ENCODE data around the gene ANKRD13A.
"Not testable (repeated sequence)": the region's sequence is repeated elsewhere in the genome, so short reads cannot be mapped to it uniquely, and the experiment has no call there.

ANKRD13A gene

GRCh38 chr12:109982210-109982609 lies 17.0 kb upstream of the ANKRD13A start:
- Histone ChIP-seq H3K27ac (no peak overlapping the region), H4K20me1 (ENCODE audit: insufficient read depth) (no peaks in the 10 kb centered on the region), H2AFZ (ENCODE audit: low read depth) (no peak overlapping the region), H3K4me2 (no peak overlapping the region), H3K9ac (no peak overlapping the region), H3K27me3 (ENCODE audit: insufficient read depth, low read depth) (no peaks in the 10 kb centered on the region), H3K36me3 (ENCODE audit: insufficient read depth) (no peaks in the 10 kb centered on the region), H3K4me3 (IDR thresholded peaks at IDR 0.05; ENCODE audit: insufficient read depth, low read depth, low read length) (no peak overlapping the region), H3K79me2 (ENCODE audit: insufficient read depth, low read depth) (no peaks in the 10 kb centered on the region), H3K4me1 (ENCODE audit: low read depth, poor library complexity, severe bottlenecking) (no peaks in the 10 kb centered on the region)
- TF ChIP-seq CTCF (conservative IDR thresholded peaks at IDR 0.05; ENCODE audit: low read depth, low read length), result no peak

GRCh38 chr12:109983432-109984142 lies 15.6 kb upstream of the ANKRD13A start:
- H3K4me3 ChIP-seq (IDR thresholded peaks at IDR 0.05; ENCODE audit: insufficient read depth, low read depth, low read length), result no peak overlapping the region
- no peak overlapping the region for H3K9ac ChIP-seq
- H3K27me3 ChIP-seq (ENCODE audit: insufficient read depth, low read depth), result no peaks in the 10 kb centered on the region
- no peak overlapping the region for H3K27ac ChIP-seq
- H3K36me3 ChIP-seq (ENCODE audit: insufficient read depth), result no peaks in the 10 kb centered on the region
- no peaks in the 10 kb centered on the region for H3K79me2 ChIP-seq (ENCODE audit: insufficient read depth, low read depth)
- TF ChIP-seq CTCF (conservative IDR thresholded peaks at IDR 0.05; ENCODE audit: low read depth, low read length), result no peak
- H2AFZ ChIP-seq (ENCODE audit: low read depth), result no peak overlapping the region
- H3K4me2 ChIP-seq, result no peak overlapping the region
- H4K20me1 ChIP-seq (ENCODE audit: insufficient read depth), result no peaks in the 10 kb centered on the region
- no peaks in the 10 kb centered on the region for H3K4me1 ChIP-seq (ENCODE audit: low read depth, poor library complexity, severe bottlenecking)

- not testable (repeated sequence) for H3K36me3 ChIP-seq (ENCODE audit: insufficient read depth); H3K79me2 ChIP-seq (ENCODE audit: insufficient read depth, low read depth); H4K20me1 ChIP-seq (ENCODE audit: insufficient read depth); H3K27me3 ChIP-seq (ENCODE audit: insufficient read depth, low read depth); H3K4me3 ChIP-seq (IDR thresholded peaks at IDR 0.05; ENCODE audit: insufficient read depth, low read depth, low read length); H3K4me1 ChIP-seq (ENCODE audit: low read depth, poor library complexity, severe bottlenecking); H3K9ac ChIP-seq; H3K4me2 ChIP-seq; H3K27ac ChIP-seq; H2AFZ ChIP-seq (ENCODE audit: low read depth)
Observed at GRCh38 chr12:109986236-109986635, 13.0 kb upstream of the ANKRD13A start.

- no peak overlapping the region for H2AFZ ChIP-seq (ENCODE audit: low read depth)
- no peaks in the 10 kb centered on the region for H3K27me3 ChIP-seq (ENCODE audit: insufficient read depth, low read depth)
- no peaks in the 10 kb centered on the region for H3K4me1 ChIP-seq (ENCODE audit: low read depth, poor library complexity, severe bottlenecking)
- H3K4me3 ChIP-seq (IDR thresholded peaks at IDR 0.05; ENCODE audit: insufficient read depth, low read depth, low read length), result no peak overlapping the region
- H3K27ac ChIP-seq, result no peak overlapping the region
- H3K36me3 ChIP-seq (ENCODE audit: insufficient read depth), result no peaks in the 10 kb centered on the region
- H4K20me1 ChIP-seq (ENCODE audit: insufficient read depth), result no peaks in the 10 kb centered on the region
- TF ChIP-seq CTCF (conservative IDR thresholded peaks at IDR 0.05; ENCODE audit: low read depth, low read length), result no peak
- no peak overlapping the region for H3K9ac ChIP-seq
- no peaks in the 10 kb centered on the region for H3K79me2 ChIP-seq (ENCODE audit: insufficient read depth, low read depth)
- no peak overlapping the region for H3K4me2 ChIP-seq
Observed at GRCh38 chr12:109987615-109988014, 11.6 kb upstream of the ANKRD13A start.

- Histone ChIP-seq H3K36me3 (ENCODE audit: insufficient read depth) (no peaks in the 10 kb centered on the region), H3K4me2 (no peak overlapping the region), H3K79me2 (ENCODE audit: insufficient read depth, low read depth) (peaks cover 4% of the 10 kb centered on the region; the same call in 1 of the 2 replicates), H2AFZ (ENCODE audit: low read depth) (no peak overlapping the region), H4K20me1 (ENCODE audit: insufficient read depth) (no peaks in the 10 kb centered on the region), H3K9ac (no peak overlapping the region), H3K4me3 (IDR thresholded peaks at IDR 0.05; ENCODE audit: insufficient read depth, low read depth, low read length) (no peak overlapping the region), H3K4me1 (ENCODE audit: low read depth, poor library complexity, severe bottlenecking) (no peaks in the 10 kb centered on the region), H3K27me3 (ENCODE audit: insufficient read depth, low read depth) (no peaks in the 10 kb centered on the region), H3K27ac (no peak overlapping the region)
- TF ChIP-seq CTCF (conservative IDR thresholded peaks at IDR 0.05; ENCODE audit: low read depth, low read length), result no peak
Observed at GRCh38 chr12:109988274-109988673, 11.0 kb upstream of the ANKRD13A start.
